ENCODE data around the gene PNO1. TPM values are rescaled to one million over a fixed set of nuclear protein-coding genes. Genes with fewer than 3 reads are reported as not detected.
A peak's percentile ranks its signal among the peaks of the same experiment; 100 is the strongest.

The PNO1 gene
- polyA plus RNA-seq, 2 of the 4 experiments (the other 2 are of a cell fraction), result 49.0 to 63.2 TPM

DNA sequence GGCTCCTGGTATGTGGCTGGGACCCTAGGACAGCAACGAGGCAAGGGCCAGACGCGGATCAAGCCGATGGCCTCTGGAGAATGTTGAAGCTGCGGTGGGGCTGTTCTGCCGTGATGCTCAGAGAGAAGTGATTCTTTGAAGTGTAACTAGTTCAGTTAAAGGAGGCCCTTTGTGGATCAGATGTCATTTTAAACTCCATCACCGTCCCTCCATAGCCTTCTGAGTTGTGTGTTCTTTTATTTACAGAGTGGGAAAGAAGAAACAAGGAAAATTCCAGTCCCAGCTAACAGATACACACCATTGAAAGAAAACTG is 403 bp downstream of the PNO1 start:
- Histone ChIP-seq H3K27ac (peak overlapping the region; percentile 91 to 93), H3K4me1 (peaks cover 18% of the 10 kb centered on the region), H3K9me3 (no peaks in the 10 kb centered on the region), H3K4me2 (peak overlapping the region; percentile 73), H3K4me3 (peak overlapping the region; percentile 75)
- FAIRE-seq, result no peak
- no peak for DNase-seq (ENCODE audit: low read depth in 1 of 2, low spot score in 1 of 2)
- WGBS (ENCODE audit: missing lambda C conversion rate), result 5% methylated on average over 7 of the region's 7 CpGs
- no peak; a peak in 2 of 6 replicates for ATAC-seq
- CTCF ChIA-PET, result interaction anchor here (0.8 to 2.1 kb wide), 4 partner anchors 26 to 122 kb away, joined by 3 to 12 read pairs (median 4); no protein-coding TSS in a partner anchor
- TF ChIP-seq KDM5A (IDR thresholded peaks at IDR 0.05) (peak; percentile 62; the same call in 1 of the 2 replicates), GATA3 (IDR thresholded peaks at IDR 0.05; ENCODE audit: borderline replicate concordance) (no peak), TP53 (CRISPR knock-in tag; IDR thresholded peaks at IDR 0.05) (0 out of 2 replicates have a peak, but pooled peaks have one; percentile 52), PHF8 (IDR thresholded peaks at IDR 0.05; ENCODE audit: borderline replicate concordance, low read depth) (peak; percentile 3; the same call in 1 of the 2 replicates), KDM1A (IDR thresholded peaks at IDR 0.05; ENCODE audit: low read depth) (peak; percentile 3; the same call in 1 of the 2 replicates)
- POLR2A ChIA-PET, result interaction anchor here (0.6 to 1.7 kb wide), 9 partner anchors 8 to 95 kb away, joined by 3 to 17 read pairs (median 4); partner anchors contain the start of genes C1D and PPP3R1

- 96% methylated on average over 1 of the region's 1 CpG for WGBS (ENCODE audit: missing lambda C conversion rate)
- H3K9me3 ChIP-seq, result no peaks in the 10 kb centered on the region
- H3K4me1 ChIP-seq, result peaks cover 10% of the 10 kb centered on the region
- no peak for ATAC-seq
- FAIRE-seq, result no peak
- no peak overlapping the region for H3K4me2 ChIP-seq
- H3K27ac ChIP-seq, result no peak overlapping the region
- TF ChIP-seq ZSCAN20 (CRISPR knock-in tag; IDR thresholded peaks at IDR 0.05), result no peak
- no peak for TF ChIP-seq SMC3 (IDR thresholded peaks at IDR 0.05)
- TF ChIP-seq POLR2A (IDR thresholded peaks at IDR 0.05; ENCODE audit: low read length), result no peak
- no peak for TF ChIP-seq CHD4 (IDR thresholded peaks at IDR 0.05; ENCODE audit: borderline replicate concordance)
- no peak for TF ChIP-seq ZC3H11A (IDR thresholded peaks at IDR 0.05)
- no peak overlapping the region for H3K4me3 ChIP-seq
- DNase-seq (ENCODE audit: low read depth in 1 of 2, low spot score in 1 of 2), result no peak
- CTCF ChIA-PET, result interaction anchor here (0.7 kb wide), 1 partner anchor 46 kb away, joined by 3 read pairs; no protein-coding TSS in a partner anchor
- POLR2A ChIA-PET, result no interaction called here
Measured at GRCh38 chr2:68163641-68164040, 6.0 kb downstream of the PNO1 start.

- CTCF ChIA-PET, result interaction anchor here (1.0 to 5.5 kb wide), 6 partner anchors 10 to 58 kb away, joined by 3 to 30 read pairs (median 10); no protein-coding TSS in a partner anchor
- WGBS (ENCODE audit: missing lambda C conversion rate), result 71% methylated on average over 3 of the region's 3 CpGs
- POLR2A ChIA-PET, result interaction anchor here (0.8 kb wide), 1 partner anchor 21 kb away, joined by 3 read pairs; no protein-coding TSS in a partner anchor
- H3K9me3 ChIP-seq, result no peaks in the 10 kb centered on the region
- H3K27ac ChIP-seq, result no peak overlapping the region
- ATAC-seq (no peak), FAIRE-seq (no peak), DNase-seq (ENCODE audit: low read depth in 1 of 2, low spot score in 1 of 2) (no peak)
- H3K4me3 ChIP-seq, result no peak overlapping the region
- TF ChIP-seq HEYL (CRISPR knock-in tag; IDR thresholded peaks at IDR 0.05) (no peak), ZNF302 (CRISPR knock-in tag; IDR thresholded peaks at IDR 0.05) (no peak), REST (IDR thresholded peaks at IDR 0.05) (no peak), TFCP2L1 (CRISPR knock-in tag; IDR thresholded peaks at IDR 0.05) (no peak), MYC (IDR thresholded peaks at IDR 0.05; ENCODE audit: borderline replicate concordance, low read length) (no peak), HOXA7 (CRISPR knock-in tag; IDR thresholded peaks at IDR 0.05) (no peak), HOXB5 (CRISPR knock-in tag; IDR thresholded peaks at IDR 0.05) (no peak), EHMT2 (IDR thresholded peaks at IDR 0.05; ENCODE audit: low read depth) (no peak), TP53 (CRISPR knock-in tag; IDR thresholded peaks at IDR 0.05) (no peak), CHD4 (IDR thresholded peaks at IDR 0.05; ENCODE audit: borderline replicate concordance) (no peak), ELK1 (IDR thresholded peaks at IDR 0.05; ENCODE audit: low read depth, low read length) (no peak), SMC3 (IDR thresholded peaks at IDR 0.05) (no peak), FOXS1 (CRISPR knock-in tag; IDR thresholded peaks at IDR 0.05) (no peak), CTCF (IDR thresholded peaks at IDR 0.05) (no peak), NPAS2 (CRISPR knock-in tag; IDR thresholded peaks at IDR 0.05; ENCODE audit: borderline replicate concordance) (no peak), EHF (CRISPR knock-in tag; IDR thresholded peaks at IDR 0.05) (no peak), RNF2 (IDR thresholded peaks at IDR 0.05; ENCODE audit: borderline replicate concordance, low read depth) (no peak)
- TF ChIP-seq, protein P1, sequence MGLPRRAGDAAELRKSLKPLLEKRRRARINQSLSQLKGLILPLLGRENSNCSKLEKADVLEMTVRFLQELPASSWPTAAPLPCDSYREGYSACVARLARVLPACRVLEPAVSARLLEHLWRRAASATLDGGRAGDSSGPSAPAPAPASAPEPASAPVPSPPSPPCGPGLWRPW (IDR thresholded peaks at IDR 0.05), result no peak
- TF ChIP-seq, protein P2, sequence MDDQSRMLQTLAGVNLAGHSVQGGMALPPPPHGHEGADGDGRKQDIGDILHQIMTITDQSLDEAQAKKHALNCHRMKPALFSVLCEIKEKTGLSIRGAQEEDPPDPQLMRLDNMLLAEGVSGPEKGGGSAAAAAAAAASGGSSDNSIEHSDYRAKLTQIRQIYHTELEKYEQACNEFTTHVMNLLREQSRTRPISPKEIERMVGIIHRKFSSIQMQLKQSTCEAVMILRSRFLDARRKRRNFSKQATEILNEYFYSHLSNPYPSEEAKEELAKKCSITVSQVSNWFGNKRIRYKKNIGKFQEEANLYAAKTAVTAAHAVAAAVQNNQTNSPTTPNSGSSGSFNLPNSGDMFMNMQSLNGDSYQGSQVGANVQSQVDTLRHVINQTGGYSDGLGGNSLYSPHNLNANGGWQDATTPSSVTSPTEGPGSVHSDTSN (IDR thresholded peaks at IDR 0.05), result no peak
- no peak overlapping the region for H3K4me2 ChIP-seq
- H3K4me1 ChIP-seq, result no peaks in the 10 kb centered on the region
Measured at GRCh38 chr2:68167186-68167585, 9.5 kb downstream of the PNO1 start.

Measured in A549 (cell line).